ENCODE results near the gene CAPRIN1.

CAPRIN1 gene

GRCh38 chr11:34149274-34149673 lies 97.7 kb downstream of the CAPRIN1 start:
- no peak for TF ChIP-seq REST (IDR thresholded peaks at IDR 0.05; ENCODE audit: insufficient read depth in 1 of 2, low read depth in 2 of 2, low read length in 2 of 2)
- TF ChIP-seq SIN3A (IDR thresholded peaks at IDR 0.05; ENCODE audit: borderline replicate concordance, insufficient read depth, low read length), result no peak
- no peak for TF ChIP-seq TAF1 (IDR thresholded peaks at IDR 0.05; ENCODE audit: borderline replicate concordance, insufficient read depth, low read length)
- no peak for TF ChIP-seq POLR2AphosphoS5 (IDR thresholded peaks at IDR 0.05; ENCODE audit: low read depth, low read length)
- no peak for TF ChIP-seq FOXP2 (optimal IDR thresholded peaks at IDR 0.05; ENCODE audit: borderline replicate concordance, extremely low read depth, extremely low read length, insufficient read depth)

- TF ChIP-seq REST (IDR thresholded peaks at IDR 0.05; ENCODE audit: insufficient read depth in 1 of 2, low read depth in 2 of 2, low read length in 2 of 2), result no peak
- TF ChIP-seq FOXP2 (optimal IDR thresholded peaks at IDR 0.05; ENCODE audit: borderline replicate concordance, extremely low read depth, extremely low read length, insufficient read depth), result no peak
- peak; percentile 47; the same call in 1 of the 2 replicates for TF ChIP-seq POLR2AphosphoS5 (IDR thresholded peaks at IDR 0.05; ENCODE audit: low read depth, low read length)
- no peak for TF ChIP-seq SIN3A (IDR thresholded peaks at IDR 0.05; ENCODE audit: borderline replicate concordance, insufficient read depth, low read length)
- TF ChIP-seq TAF1 (IDR thresholded peaks at IDR 0.05; ENCODE audit: borderline replicate concordance, insufficient read depth, low read length), result no peak
These were observed 98.3 kb downstream of the CAPRIN1 start for GRCh38 chr11:34149786-34150185.

GRCh38 chr11:34150494-34151151 lies 99.1 kb downstream of the CAPRIN1 start:
- TF ChIP-seq TAF1 (IDR thresholded peaks at IDR 0.05; ENCODE audit: borderline replicate concordance, insufficient read depth, low read length), result no peak
- no peak for TF ChIP-seq REST (IDR thresholded peaks at IDR 0.05; ENCODE audit: insufficient read depth in 1 of 2, low read depth in 2 of 2, low read length in 2 of 2)
- no peak for TF ChIP-seq FOXP2 (optimal IDR thresholded peaks at IDR 0.05; ENCODE audit: borderline replicate concordance, extremely low read depth, extremely low read length, insufficient read depth)
- TF ChIP-seq POLR2AphosphoS5 (IDR thresholded peaks at IDR 0.05; ENCODE audit: low read depth, low read length), result no peak; the same call in 1 of the 2 replicates
- no peak for TF ChIP-seq SIN3A (IDR thresholded peaks at IDR 0.05; ENCODE audit: borderline replicate concordance, insufficient read depth, low read length)

All from PFSK-1 (cell line).